Stimulated activated CD4-positive, alpha-beta T cell treated with anti-CD3 and anti-CD28 coated beads, Interleukin-1b, Interleukin-23, amount 100 ng/mL, for 1 hour (primary cell): ENCODE results near the gene CACNG7.
A peak's percentile ranks its signal among the peaks of the same experiment; 100 is the strongest.

Source experiments
- DNase-seq, 2 donors: peaks; one replicate each; pipeline ENCODE4 v3.0.0-alpha.2; 2020; ENCODE audit warnings: low read depth in 2 of 2

CACNG7 gene

DNA sequence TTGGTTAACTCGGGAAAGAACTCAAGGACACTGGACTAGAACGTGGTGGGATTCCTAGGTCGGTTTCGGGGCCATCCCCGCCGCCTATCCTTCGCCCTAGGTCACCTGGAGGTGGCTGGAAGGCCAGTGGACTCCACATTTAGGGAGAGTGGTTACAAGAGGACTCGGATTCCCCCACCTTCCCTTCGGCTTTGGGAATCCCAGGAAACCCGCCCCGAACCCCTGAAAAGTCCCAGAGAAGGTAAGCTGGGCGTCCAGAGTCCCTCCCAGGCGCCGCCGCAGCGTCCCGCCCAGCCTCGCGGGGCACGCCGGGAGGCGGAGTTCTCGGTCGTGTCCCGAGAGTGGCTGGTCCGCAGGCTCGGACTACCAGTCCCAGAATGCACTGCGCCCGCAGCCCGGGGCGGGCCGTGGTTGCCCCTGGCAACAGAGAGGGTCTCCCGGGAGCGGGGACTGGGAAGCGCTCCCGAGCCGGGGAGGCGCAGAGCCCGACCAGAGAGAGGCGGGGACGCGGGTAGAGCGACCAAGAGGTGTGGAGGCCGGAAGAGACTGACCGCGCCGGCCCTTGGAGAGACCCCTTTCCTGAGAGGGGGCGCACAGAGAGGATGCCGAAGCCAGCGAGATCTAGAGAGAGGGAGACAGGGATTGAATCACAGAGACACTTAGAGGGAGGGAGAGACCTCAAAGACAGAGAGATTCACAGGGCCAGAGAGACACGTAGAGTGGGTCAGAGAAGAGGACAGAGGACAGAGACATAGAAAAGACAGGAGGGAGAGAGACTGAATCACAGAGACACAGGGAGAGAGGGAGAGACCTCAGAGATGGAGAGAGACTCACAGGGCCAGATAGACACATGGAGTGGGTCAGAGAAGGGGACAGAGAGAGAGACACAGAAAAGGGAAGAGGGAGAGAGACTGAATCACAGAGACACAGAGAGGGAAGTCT, 29.7 kb upstream of the CACNG7 start:
- DNase-seq = peak in 1 of 2 donors; percentile 64

DNA sequence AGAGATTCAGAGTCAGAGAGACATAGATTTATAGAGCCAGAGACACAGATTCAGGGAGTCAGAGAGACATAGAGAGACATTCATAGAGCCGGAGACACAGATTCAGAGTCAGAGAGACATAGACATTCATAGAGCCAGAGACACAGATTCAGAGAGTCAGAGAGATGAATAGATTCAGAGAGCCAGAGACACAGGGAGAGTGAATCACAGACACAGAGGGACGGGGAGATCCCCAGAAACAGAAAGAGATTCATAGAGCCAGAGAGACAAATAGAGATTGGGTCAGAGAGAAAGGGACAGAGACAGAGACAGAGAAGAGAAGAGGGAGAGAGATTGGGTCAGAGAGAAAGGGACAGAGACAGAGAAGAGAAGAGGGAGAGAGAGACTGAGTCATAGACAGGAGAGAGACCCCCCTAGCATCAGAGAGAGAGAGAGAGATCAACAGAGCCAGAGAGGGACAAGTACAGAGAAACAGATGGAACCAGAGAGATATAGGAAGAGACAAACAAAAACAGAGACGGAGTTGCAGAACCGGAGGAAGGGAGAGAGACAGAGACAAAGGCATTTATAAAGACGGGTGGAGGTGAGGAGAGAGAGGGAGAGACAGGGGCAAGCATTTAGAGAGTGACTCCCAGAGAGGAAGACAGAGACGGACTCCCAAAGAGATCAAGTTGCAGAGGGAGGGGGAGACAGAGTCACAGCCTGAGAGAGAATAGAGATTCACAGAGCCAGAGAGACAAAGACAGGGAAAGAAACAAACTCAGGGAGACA, 28.2 kb upstream of the CACNG7 start:
- no peak for DNase-seq

DNA sequence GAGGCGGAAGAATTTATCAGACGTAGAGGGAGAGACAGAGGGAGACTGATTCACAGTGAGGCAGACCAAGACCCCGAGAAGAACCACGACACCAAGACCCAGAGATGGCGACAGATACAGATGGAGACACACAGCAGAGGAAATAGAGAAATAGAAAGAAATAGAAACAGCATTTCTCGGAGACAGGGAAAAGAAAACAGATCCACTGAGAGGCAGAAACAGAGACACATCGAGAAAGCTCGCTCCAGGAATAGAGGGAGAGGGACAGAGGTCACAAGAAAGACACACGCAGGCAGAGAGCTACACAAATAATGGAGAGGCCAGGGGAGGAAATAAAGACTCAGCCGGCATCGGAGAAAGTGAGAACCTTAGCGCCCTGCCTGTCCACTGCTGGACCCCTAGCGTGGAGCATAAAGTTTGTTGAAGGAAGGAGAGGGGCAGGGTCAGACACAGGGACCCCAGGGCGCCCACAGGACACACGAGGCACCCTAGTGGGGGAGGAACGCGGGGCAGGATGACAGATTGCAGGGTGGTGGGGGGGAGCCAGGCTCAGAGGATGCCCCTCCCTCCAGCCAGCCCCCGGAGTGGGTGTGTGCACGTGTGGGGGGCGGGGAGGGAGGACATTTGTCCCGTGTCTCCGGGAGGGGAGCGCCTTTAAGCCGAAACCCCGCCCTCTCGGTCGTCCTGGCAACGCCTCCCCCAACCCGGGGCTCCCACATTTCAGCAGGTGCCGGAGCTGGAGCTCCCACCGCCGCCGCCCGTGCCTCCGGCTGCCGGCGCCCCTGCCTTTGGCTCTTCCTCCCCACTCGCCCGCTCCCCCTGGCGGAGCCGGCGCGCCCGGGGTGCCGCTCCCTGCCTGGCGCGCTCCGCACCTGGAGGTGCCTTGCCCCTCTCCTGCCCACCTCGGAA, 27.3 kb upstream of the CACNG7 start, which contains the start of gene PRKCG:
TSS of gene PRKCG (plus strand) at position 716 of the 909 bp plus-strand sequence. CDS start 298 bp downstream, outside the sequence.
- no peak for DNase-seq

DNA sequence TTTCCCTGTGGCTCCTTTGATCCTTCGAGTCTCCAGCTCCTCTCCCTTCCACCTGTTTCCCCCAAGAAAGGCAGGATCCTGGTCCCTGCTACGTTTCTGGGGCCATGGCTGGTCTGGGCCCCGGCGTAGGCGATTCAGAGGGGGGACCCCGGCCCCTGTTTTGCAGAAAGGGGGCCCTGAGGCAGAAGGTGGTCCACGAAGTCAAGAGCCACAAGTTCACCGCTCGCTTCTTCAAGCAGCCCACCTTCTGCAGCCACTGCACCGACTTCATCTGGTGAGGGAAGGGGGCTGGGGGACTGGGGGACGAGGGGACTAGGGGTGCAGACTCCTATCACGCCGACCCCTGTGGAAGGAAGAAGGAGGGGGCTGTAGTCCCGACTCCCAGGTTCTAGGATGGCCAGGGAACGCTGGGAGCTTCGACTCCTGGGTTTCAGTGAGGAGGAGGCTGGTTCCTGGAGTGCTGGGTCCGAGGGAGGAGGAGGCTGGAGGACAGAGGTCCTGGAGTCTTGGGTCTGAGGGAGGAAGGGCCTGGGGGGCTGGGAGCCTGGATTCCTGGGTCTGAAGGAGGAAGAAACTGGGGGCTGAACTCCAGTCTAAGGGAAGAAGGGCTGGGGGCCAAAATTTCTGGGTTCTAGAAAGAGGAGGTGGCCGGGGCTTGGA, 26.6 kb upstream of the CACNG7 start:
- DNase-seq = no peak

DNA sequence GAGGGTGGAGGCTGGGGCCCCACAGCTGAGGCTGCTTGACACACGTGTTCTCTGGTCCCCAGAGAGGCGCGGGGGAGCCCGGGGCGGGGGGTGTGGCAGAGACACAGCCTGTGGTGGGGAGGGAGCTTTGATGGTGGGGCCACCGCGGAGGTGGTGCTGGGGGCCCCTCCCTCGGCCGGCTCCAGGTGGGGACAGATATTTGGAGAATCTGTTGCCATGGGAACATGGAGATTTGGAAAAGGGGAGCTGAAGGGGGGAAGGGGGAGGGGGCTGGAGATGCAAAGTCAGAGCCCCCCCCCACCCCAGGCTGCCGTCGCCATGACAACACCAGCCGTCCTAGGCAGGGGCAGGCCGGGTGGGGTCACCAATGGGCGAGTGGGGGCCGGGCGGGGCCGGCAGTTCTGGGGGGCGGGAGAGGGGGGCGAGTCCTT, 25.8 kb upstream of the CACNG7 start:
- no peak for DNase-seq

DNA sequence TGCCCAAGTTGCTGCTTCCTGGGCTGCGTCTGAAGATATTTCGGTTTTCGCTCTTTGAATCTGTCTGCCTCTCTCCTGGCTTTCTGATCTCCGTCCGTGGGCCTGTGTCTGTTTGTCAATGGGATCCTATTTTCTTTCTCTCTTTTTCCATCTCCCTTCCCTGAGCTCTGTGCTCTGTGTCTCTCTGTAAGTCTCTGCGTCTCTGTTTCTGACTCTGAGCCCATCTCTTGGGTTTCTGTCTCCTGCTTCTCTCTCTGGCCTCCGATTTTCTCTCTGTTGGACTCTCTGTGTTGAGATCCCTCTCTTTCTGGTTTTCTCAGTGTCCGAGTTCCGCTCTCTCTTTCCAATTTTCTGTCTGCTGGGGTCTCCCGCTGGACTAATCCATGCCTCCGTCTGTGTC, 25.3 kb upstream of the CACNG7 start:
- DNase-seq = no peak

DNA sequence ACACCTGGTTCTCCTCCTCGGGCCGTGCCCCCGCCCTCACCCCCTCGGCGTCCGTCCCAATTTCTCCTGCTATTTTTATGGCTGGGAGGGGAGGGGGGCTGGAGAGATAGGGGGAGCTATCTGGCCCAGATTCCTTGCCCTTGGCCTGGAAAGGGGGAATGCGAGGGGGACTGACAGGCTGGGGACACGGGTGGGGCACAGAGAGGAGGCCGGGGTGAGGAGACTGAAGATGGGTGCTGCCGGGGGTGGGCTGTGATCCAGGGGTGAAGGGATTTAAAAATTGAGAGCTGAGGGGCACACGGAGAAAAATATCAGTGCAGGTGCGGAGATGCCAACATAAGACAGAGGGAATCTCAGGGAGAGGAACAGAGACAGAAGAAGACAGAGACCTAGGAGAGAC, 24.8 kb upstream of the CACNG7 start:
- DNase-seq = no peak

DNA sequence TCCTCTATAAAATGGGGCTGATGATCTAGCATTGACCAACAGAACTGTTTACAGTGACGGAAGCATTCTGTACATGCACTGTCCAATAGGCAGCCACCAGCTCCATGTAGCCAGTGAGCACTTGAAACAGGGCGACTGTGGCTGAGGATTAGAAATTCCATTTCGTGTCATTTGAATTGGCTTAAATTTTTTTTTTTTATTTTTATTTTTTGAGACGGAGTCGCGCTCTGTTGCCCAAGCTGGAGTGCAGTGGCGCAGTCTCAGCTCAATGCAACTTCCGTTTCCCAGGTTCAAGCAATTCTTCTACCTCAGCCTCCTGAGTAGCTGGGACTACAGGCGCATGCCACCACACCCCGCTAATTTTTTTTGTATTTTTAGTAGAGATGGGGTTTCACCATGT, 24.0 kb upstream of the CACNG7 start:
- no peak for DNase-seq

DNA sequence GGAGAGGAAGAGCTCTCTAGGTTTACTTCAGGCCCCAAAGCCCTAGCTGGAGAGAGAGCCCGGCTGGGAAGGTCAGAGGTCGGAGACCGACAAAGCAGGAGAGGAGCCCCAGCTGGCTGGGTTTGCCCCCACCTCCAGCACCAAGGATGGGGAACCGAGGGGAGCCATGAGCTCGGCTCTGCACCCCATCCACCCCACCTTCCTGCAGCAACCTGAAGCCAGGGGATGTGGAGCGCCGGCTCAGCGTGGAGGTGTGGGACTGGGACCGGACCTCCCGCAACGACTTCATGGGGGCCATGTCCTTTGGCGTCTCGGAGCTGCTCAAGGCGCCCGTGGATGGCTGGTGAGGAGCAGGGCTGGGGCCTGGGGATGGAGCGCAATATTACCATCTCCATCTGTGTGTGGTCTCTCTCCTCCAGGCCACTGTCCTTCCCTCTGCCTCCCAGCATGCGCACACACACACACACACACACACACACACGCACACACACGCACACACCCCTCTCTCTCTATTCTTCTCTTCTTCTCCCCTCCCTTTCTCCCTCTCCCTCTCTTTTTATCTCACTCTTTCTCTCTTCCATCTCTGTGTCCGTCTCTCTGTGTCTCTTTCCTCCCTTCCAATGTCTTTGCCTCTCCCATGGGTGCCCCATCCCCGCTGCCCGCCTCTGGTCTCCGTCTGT, 16.6 kb upstream of the CACNG7 start:
- no peak for DNase-seq

DNA sequence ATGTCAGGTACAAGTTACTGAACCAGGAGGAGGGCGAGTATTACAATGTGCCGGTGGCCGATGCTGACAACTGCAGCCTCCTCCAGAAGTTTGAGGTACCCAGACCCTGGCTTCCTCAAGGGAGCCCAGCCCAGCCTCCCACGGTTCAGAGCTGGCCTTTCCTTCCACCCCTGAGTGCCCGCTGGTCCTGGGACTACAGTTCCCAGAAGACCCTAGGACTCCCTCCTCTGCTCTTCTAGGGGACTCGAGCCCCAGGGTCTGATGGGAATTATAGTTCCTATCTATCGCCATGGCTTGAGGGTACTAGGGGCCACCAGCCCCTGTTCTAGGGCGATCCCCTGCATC, 16.1 kb upstream of the CACNG7 start:
- DNase-seq = no peak

DNA sequence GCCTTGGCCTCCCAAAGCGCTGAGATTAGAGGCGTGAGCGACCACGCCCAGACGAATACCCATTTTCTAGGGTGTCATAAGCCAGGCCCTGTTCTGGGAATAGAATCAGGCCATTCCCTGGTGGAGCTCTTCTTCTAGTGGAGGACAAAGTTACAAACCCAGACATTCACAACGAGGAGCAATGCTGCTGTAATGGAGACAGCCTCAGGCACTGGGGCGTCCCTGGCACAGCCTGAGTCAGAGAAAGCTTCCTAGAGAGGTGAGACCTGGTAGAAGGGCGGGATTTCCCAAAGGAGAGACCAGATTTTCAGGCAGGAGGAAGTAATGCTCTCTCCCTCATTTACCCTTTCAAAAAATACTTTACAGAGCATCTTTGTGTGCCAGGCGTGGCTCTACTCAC, 14.4 kb upstream of the CACNG7 start:
- no peak for DNase-seq

DNA sequence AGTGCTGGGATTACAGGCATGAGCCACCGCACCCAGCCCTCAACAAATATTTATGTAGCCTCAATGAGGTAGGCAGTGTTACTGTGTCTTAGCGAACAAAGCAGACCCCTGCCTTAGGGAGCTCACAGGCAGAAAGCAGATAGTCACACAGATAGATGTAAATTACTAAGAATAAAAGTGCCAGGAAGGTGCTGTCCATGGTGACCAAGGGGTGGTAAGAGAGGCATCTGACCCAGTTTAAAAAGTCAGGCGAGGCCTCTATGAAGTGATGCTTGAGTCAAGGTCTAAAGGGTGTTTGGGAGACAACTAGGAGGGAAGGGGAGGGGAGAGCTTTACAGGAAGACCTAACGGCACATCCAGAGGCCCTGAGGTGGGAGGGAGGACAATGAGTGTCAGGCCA, 12.4 kb upstream of the CACNG7 start:
- DNase-seq = no peak

DNA sequence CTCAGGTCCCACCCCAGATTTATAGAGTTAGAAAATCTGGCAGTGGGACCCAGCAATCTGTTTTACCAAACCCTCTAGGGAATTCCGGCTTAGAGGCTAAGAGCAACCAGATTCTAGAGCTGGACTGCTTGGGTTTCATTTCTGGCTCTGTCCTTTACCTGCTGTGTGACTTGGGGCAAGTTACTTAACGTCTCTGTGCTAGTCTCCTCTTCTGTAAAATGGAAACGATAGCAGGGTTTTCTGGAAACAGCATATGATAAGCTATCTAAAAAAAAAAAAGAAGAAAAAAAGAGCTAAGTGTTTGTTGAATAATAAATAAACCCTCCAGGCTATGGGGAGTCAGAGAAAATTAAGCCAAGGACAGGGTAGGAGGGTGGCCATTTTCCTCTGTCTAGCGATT, 11.6 kb upstream of the CACNG7 start:
- DNase-seq = no peak

DNA sequence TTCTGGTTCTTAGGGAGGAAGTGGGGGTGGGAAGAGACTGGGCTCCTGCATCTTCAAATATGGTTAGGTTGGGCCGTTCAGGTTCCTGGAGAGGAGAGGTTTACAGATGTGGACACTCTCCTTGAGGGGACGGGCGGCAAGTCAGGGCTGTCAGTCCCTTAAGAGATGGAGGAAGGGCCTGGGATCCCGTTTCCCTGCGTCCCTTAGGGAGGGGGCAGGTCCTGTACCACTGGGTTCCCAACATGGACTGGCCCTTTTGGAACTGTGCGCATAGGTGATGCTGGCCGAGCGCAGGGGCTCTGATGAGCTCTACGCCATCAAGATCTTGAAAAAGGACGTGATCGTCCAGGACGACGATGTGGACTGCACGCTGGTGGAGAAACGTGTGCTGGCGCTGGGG, 10.9 kb upstream of the CACNG7 start:
- DNase-seq = no peak

DNA sequence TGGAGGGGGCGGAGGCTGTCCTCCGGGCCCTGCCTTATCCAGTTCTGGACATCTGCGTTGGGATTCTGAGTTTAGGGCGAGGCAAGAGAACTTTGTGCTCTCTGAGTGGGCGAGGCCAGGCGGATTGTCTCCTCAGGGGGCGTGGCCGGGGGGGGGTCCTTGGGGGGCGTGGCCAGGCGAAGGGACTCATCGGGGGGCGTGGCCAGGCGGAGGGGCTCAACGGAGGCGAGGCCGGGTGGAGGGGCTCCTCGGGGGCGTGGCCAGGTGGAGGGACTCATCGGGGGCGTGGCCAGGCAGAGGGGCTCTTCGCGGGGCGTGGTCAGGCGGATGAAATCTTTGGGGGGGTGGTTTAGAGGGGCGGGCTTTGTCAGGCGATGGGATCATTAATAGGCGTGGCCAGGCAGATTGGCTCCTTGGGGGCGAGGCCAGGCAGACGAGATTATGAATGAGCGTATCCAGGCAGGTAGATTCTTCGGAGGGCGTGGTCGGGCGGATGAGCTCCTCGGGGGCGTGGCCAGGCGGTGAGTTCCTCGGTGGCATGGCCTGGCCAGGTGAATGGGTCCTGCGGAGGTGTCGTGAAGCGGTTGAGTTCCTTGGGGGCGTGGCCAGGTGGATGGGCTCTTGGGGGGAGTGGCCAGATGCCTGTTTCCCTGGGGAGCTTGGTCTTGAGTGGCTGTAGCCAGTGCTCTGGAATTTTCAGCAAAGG, 10.3 kb upstream of the CACNG7 start:
- DNase-seq = no peak

DNA sequence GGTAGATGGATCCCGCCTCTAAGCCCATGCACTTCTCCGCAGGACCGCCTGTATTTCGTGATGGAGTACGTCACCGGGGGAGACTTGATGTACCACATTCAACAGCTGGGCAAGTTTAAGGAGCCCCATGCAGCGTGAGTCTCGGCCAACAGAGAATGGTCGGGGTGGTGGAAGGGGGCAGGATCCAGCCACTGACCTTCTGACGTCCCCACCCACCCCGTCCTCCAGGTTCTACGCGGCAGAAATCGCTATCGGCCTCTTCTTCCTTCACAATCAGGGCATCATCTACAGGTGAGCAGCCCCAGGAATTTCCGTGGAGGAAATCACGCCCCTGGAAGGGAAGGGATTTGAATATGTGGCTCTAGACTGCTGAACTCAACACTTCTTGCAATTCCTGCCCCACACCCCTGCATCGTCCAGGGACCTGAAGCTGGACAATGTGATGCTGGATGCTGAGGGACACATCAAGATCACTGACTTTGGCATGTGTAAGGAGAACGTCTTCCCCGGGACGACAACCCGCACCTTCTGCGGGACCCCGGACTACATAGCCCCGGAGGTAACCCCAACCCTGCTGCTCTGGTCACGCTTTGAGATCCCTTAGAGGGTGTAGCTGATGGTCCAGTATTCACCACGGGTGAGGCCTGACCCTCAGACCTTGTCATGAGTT, 8.8 kb upstream of the CACNG7 start:
- no peak for DNase-seq

DNA sequence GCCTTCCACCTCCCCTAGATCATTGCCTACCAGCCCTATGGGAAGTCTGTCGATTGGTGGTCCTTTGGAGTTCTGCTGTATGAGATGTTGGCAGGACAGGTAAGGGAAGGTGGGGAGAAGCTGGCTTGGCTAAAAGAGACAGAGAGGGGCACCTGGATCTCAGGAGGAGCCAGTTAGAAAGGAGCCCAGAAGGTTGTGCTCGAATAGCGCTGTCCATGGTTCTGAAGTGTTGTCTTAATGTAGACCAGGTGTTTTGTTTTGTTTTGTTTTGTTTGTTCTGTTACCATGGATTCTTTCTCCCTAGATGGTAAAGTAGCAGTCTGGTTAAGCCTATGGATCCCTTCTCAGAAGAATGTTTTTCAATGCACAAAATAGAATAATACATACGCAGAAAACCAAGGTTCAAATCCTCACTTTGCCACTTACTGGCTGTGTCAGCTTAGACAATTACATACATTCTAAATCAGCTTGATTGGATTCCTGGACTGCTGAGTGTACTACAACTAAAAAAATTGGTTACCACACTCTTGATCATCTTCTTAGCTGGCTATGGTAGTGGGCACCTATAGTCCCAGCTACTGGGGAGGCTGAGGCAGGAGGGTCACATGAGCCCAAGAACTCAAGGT, 5.9 kb upstream of the CACNG7 start:
- no peak for DNase-seq

DNA sequence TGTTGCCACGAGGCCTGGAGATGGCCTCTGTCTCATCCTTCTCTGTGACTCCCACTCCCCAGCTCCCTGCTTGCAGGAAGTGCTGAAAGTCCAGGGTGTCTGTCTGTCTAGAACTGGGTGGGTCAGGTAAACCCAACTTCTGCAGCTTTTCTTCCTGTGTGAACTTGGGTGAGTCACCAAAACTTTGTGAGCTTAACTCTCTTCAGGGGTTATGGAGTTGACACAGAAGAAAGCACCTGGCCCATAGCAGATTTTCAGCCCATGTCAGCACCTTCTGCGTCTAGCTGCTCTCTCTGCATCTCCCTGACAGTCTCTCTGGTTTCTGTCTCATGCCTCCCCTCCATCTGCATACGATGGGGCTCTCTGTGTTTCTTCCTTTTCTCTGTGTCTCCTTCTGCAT, 4.2 kb upstream of the CACNG7 start:
- no peak for DNase-seq

DNA sequence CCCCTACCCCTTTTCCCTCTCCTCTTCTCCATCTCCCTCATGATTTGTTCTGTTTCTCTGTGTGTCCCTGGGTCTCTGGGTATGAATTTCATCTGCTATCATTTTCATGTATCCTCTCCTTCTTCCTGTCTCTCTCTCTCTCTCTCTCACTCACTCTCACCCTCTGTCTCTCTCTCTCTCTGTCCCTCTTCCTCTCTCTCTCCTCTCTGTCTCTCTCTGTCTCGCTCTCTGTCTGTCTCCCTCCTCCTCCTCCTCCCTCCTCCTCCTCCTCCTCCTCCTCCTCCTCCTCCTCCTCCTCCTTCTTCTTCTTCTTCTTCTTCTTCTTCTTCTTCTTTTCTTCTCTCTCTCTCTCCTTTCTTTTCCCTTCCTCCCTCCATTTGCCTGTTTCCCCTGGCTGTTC, 3.3 kb upstream of the CACNG7 start:
- no peak for DNase-seq
